GM20431 (cell line): Measurements from ENCODE around the gene LAMA1.

Experiments
- in situ Hi-C: fragments of 300-500 bp; cut with MseI, MboI; formaldehyde crosslinking; loops from one replicate; pipeline ENCODE4 v1.15.0; 2020; ENCODE audit warnings: low sequenced_read_pairs; ENCODE audit not compliant: unreplicated experiment

The LAMA1 gene

DNA sequence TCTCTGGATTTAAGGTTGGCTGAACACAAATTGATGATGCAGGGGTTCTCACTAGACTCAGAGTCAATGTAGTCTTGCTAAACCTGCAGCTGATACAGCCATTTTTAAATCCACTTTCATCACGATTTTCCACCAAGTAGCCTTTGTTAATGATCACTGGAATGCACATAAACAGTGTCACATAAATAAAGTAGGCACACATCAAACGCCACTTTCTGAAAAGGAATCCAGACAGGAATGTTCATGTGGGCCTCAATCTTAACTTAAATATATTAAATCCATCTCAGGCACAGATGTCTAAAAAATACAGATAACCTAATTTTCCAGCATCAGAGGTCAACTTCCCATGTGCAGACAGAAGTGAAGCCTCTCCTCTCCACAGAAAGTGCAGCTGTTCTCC is 58.3 kb downstream of the LAMA1 start:
- in situ Hi-C loops, result no loop called here

DNA sequence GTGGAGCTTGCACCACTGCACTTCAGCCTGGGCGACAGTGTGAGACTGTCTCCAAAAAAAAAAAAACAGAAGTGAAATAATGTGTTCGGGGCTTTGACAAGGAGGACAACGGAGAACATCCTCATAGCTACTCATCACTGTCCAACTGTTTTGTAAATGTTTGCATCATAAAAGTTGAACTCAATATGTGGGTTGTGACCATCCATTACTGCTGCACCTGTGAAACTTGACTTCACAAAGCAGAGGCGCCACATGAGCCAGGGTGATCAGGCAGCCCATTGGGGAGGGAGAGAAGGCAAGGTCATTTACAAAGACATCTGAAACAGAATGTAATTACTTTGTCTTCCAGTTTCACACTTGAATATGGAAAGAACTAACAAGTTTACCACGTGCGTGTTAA is 61.6 kb downstream of the LAMA1 start:
- in situ Hi-C loops, result no loop called here

DNA sequence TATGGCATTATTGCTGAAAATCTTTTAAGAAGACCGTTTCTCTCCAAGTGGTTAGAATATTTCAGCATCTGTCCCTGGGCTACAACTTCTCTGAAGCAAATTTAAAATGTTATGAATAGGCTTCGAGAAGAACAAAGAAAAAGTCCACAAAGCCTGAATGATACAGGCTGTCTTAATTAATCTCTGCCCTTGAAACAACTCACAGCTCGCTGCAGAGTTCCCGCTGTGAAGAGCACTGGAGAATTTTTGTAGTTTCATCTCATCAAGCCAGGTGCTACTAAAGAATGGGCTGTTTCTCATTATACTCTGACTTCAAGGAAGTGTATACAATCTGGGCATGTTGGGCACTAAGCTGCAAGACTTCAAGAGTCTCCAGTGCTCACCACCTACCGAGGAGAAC is 67.6 kb downstream of the LAMA1 start:
- in situ Hi-C loops, result no loop called here

DNA sequence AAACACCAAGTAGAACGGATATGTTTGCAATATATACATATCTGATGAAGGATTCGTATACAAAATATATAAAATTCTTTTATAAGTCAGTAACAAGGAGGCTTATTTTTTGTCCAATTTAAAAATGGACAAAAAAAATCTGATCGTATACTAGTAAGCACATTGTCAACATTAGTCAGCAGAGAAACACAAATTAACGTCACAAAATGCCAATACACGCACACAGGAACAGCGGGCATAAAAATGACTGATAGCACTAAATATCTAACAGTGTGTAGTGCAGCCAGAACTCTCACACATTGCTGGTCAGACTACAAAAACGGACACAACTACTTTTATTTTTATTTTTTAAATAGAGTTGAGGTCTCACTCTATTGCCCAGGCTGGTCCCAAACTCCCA is 69.5 kb downstream of the LAMA1 start:
- in situ Hi-C loops, result no loop called here

DNA sequence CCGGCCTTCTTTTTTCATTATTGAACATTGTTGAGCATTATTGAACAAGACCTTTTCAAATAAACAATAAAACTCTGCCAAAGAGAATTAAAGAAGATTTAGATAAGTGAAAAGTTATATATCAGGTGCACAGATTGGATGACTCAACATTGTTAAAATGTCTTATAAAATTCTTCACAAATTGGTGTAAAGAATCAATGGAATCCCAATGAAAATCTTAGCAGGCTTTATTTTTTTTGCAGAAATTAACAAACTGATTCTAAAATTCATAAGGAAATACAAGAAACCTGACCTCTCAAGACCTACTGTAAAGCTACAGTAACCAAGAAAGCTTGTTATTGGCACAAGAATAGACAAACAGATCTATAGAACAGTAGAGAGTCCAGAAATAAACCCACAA is 70.3 kb downstream of the LAMA1 start:
- in situ Hi-C loops, result no loop called here

DNA sequence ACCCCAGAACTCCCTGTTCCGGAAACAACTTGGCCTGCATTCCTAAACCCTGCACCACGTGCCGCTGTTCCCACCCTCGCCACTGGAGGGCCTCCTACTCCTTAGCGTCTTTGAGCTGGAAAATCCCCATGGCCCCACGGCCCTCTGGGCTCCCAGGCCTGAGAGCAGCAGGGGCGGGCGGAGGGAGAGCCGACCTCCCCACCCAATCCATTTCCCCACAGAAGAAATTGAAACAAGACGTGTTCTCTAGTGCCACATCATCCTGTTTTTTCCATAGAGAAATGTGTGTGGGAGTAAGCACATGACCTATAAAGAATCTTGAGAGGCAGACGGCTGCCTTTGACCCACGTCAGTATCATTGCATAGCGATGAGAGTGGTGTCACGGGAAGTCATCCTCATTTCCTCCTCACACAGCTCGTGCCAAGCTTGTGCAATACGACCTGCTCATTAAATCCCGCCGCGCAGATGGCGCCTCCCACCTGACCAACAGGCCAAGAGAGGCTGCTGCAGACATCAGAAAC is 79.2 kb downstream of the LAMA1 start:
- in situ Hi-C loops, result no loop called here

DNA sequence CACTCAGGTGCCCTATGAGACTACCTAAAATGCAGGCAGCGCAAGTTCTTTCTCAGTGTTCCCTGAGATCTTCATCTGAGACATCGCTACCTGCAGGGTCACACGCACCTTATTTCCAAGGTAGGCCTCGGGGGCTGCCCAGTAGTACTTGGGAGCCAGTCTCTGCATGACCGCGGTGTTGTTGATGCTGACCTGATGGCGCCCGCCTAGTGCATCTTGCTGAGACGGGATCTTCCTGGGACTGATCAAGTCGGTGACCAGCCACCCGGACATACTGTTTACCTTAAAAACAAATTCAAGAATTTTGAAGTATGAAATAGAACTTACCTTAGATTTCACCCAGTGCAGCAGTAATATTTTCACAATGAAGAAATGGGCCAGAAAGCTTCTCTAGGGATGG is 80.1 kb downstream of the LAMA1 start:
- in situ Hi-C loops, result no loop called here

DNA sequence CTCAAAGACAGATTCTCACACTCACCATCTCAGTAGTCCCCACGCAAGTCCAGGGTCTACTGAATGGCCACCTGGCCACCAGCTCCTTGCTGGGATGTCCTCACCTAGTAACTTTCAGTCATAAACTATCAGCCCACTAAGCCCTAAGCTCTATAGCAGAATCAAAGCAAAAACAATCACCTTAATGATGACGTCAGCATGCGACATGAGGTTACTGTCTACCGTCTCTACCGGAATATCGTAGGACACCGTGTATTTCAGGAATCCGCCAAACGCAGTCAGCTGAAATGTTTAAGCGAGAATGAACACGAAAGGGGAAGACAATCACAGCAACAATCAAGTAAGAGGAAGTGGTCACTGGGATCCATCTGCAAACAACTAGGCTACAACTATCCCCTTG is 81.8 kb downstream of the LAMA1 start:
- in situ Hi-C loops, result no loop called here

DNA sequence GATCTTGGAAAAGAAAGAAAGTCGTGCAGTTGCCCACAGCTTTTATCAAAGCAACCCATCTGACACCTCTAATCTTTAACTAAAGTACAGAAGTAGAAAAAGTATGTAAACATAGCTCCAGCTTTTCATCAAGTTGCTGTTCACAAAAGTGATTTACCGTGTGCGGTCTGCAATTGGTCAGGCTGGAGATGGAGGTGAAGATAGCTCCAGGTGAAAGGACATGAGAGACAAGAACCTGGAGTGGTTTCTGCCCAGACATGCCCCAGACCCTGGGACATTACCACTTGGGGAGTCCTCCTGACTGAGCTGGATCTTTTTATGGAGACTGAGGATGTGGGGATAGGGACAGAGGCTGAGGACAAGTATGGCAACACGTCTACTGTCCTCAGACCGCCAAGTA is 82.7 kb downstream of the LAMA1 start:
- in situ Hi-C loops, result no loop called here

DNA sequence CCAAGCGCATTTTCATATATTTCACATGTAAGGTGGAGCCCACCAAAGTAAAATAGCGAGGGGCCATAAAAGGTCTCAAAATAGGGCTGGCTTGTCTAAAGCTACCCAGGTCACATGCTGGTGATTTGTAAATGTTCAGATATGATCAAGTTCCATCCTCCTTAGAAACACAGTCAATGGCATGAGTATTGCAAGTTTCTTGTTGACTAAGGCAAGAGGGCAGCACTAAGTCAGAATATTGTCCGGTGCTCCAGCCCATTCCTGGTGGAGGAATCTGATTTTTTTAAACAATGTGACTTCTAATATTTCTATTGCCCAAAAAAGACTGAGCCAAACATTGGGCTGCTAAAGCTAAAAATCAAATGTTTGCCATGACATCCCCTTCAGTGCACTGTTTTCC is 85.1 kb downstream of the LAMA1 start:
- in situ Hi-C loops, result no loop called here

DNA sequence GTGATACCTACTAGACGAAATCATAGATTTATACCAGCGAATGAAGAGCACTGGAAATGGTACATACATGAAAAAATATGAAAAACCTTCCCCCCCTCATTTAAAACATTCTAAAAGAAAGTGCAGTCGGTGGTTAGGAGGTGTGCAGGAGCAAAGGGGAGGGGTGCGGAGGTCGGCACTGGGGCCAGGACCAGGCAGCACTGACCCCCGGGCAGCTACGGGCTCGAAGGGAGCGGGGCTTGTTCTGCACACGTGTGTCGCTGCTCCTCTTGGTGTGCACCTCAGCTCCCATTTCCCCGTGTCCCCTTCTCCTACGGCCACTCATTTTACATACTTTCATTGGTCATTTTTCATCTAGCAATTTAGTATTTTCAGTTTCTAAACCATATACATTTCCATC is 89.0 kb downstream of the LAMA1 start:
- in situ Hi-C loops, result no loop called here

DNA sequence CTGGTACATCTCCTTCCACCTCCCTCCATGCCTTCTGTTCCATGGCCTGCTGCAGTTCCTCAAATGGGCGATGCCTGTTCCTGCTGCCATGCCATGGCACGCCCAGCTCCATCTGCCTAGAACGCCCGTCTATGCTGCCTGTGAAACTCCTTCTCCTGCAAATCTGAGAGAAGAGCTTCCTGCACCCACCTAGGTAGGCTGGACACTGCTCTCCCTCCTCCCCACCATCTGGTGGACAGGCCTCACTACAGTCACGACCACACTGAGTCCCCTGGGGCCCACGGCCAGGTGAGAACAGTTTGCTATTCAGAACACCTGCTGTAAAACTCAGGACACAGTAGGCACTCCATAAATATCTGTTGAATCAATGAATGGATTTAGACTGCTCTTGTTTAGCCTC is 92.4 kb downstream of the LAMA1 start:
- in situ Hi-C loops, result no loop called here

DNA sequence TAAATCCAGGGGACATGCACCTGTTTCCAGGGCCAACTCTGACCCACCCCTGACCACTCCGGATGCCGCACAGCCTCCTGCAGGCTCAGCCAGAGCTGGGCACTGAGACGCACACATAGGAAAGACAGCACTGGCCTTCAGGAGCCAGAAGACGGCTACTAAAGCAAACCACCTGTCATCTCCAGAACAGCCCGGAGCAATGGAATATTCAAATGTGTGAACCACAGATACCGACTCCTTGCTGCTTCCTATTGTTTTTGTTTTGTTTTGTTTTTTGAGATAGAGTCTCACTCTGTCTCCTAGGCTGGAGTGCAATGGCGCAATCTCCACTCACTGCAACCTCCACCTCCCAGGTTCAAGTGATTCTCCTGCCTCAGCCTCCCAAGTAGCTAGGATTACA is 94.0 kb downstream of the LAMA1 start:
- in situ Hi-C loops, result no loop called here

DNA sequence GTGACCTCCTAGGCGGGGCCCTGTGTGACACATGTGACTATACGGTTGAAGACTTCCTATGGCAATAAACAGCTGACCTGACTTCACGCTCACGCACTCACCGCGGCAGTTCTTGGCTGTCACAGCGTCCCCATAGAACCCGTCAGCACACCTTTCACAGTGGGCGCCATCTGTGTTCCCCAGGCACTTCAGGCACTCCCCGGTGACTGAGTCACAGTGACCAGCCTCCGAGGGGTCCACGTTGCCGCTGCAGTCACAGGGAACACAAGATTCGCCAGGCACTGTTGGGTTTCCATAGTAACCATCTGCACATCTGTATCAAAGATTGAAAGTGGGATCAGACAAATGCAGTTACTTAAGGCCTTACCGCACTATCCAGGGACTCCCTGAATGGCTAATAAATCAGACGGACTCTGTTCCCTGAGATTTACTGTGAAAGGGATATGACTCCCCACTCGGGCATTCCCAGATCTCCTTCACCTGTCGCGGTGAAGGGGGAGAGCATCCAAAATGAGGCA is 94.5 kb downstream of the LAMA1 start:
- in situ Hi-C loops, result no loop called here

DNA sequence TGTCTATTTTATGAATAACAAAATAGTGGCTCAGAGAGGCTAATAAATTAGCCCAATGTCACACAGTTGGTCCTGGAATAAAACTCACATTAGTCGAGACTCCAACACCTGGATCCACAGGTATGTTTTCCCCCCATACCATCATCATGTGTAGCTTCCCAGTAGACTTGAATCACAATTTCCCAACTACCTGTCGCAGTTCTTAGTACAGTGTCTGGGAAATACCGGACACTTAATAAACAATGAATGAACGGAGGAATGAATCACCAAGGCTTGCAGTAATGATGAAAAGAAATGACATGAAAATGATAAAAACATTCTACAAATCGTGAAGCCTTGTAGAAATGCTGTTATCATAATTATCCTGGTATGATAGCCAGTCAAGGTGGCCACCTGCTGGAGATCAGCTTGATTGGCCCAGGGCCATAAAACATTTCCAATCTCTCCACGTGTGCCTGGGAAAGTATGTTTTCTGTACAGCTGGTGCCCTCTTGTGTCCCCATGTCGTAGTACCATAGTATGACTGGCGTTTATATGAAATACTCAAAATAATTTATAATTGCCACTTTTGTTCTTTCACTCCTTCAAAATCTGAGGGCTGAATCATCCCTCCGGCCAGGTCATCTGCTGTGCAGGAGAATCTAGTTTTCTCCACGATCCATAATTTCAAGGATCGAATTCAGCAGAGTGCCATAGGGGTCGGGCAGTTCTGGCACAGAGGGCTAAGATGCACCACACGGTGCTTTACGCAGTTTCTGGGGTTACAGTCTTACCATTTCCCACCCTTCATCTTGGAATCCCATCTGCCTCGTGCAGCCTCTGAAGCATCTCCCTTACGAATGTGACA is 95.4 kb downstream of the LAMA1 start:
- in situ Hi-C loops, result no loop called here

DNA sequence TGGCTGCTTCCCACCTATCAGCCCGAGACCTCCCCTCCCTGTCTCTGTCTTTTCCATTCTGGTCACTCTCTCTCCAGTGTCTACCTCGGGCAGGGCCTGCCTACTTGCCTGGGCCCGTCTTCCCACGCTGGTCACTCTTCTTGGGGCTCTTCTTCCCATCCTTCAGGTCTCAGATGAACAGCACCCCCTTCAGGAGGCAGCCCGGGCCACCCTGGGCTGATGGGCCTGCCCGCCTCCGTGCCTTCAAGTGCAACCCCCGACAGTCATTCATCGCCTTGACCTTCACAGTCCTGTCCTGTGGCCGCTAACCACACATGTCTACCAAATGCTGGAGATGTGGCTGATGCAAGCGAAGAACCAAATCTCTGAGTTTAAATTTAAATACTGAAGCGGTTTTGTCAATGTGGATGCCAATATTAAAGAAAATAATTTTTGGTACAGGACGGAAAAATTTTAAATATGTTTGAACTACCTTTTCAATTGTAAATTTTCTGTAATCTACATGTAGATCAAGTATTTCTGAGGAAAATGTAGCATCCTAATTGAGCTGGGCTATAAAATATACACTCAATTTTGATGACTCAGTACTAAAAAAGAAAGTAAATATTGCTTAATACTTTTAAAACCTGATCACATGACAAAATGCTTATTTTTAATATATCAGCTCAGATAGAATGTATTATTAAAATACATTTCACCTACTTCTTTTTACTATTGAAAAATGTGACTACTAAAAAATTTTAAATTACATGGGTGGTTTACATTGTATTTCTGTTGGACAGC is 96.4 kb downstream of the LAMA1 start:
- in situ Hi-C loops, result no loop called here

DNA sequence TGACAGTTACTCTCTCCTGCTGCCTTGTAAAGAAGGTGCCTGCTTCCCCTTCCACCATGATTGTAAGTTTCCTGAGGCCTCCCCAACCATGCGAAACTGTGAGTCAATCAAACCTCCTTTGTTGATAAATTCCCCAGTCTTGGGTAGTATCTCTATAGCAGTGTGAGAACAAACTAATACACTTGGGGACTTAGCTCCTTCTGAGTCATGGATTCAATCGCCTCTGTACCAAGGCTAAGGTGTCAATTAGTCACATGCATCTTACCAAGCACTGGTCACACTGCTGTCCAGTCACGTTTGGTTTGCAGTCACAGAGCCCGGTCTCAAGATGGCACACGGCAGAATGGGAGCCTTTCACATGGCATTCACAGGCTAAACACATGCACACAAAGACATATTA is 100.6 kb downstream of the LAMA1 start:
- in situ Hi-C loops, result no loop called here

DNA sequence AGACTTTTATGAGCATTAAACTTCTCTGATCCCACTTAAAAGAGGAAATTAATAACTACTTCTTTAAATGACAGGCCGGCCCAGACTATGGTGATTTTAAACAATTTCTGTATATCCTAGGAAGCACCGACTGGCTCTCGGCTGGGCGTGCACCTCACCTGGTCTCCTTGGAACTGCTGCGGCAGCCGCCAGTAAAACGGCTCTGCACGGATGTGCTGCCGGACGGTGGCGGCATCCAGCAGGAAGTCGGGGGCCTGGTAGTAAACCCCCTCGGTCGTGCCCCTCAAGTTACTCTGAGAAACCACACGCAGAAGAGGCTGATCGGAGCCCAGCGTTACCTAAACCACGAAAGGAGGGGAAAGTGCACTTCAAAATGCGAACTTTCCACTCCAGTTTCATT is 106.5 kb downstream of the LAMA1 start:
- in situ Hi-C loops, result no loop called here

DNA sequence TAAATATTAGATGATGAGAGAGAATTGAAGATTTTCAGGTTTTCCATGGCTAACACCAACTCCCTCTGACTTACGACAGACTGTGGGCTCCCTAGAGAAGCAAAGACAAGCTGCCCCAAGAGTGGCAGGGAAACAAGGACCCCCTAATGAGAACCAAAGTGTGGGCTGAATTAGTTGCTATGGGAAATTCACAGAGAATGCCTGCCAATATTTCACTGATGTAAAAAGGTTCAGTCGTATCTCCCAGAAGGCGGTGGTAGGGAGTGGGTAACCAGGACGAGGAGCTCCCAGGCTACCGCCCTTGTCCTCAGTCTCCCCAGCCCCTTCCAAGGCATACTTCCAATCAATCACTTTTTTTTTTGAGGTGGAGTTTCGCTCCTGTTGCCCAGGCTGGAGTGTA is 113.6 kb downstream of the LAMA1 start:
- in situ Hi-C loops, result no loop called here

DNA sequence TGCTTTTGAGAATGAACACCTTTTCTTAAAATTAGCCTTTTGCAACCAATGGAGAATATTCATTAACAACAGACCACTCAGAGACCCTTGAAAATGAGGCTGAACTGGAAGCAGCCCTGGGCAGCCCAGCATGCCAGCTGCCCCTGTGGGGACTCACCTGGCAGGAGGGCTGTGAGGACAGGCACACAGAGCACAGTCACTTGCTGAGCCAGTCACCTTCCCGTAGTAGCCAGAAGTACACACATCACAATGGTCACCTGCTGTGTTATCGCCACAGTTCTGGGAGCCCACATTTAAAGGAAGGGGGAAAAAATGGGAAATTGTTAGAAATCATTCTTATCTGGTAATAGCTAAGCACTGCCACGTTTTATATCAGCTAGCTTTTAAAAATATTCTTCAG is 115.5 kb downstream of the LAMA1 start:
- in situ Hi-C loops, result no loop called here

DNA sequence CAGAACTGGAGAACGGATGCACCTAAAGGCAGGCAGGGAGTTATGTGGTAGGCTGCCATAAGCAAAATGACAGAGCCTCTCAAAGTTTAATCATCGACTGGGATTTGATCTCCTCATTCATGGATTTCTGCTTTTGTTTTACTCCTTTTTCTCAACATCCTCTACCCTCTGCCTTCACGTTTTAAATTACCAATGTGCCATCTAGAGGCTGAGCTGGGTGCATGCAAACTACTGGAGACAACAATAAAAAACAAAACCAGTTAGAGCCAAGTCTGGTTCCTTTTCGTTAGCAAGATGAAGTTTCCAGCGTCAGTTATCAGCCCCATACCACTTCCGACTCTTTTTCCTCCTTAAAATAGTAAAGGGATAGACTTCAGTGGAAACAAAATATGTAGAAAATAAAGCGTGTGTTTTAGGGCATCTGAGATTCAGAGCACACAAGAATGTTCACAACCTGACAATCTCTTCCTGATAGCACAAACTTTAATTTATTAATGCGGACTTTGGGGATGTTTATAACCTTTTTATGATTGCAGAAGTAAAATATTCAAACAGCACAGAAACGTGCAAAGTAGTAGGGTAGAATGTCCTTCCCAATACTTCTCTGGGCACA is 117.0 kb downstream of the LAMA1 start:
- in situ Hi-C loops, result no loop called here
